ENCODE measurements around the gene CNIH4.

DNA sequence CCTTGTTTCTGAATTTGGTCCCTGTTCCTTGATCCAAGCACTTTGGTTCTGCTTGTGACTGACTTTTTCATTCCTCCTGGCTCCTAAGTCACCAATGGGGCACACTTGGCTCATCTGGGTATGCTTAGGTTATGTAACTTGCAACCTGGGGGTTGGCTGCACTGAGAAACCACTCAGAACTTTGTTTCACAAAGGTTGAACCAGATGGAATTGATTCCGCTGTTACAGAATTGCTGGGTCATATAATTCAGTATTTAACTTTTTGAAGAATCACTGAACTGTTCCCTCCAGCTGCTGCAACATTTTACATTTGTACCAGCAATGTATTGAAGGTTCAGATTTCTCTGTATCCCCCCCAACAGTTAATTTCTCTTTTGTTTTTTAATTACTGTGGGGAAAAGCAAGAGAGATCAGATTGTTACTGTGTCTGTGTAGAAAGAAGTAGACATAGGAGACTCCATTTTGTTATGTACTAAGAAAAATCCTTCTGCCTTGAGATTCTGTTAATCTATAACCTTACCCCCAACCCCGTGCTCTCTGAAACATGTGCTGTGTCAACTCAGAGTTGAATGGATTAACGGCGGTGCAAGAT lies 17.1 kb upstream of the CNIH4 start:
- TF ChIP-seq POLR2A (IDR thresholded peaks at IDR 0.05): no peak
- TF ChIP-seq, protein P1, sequence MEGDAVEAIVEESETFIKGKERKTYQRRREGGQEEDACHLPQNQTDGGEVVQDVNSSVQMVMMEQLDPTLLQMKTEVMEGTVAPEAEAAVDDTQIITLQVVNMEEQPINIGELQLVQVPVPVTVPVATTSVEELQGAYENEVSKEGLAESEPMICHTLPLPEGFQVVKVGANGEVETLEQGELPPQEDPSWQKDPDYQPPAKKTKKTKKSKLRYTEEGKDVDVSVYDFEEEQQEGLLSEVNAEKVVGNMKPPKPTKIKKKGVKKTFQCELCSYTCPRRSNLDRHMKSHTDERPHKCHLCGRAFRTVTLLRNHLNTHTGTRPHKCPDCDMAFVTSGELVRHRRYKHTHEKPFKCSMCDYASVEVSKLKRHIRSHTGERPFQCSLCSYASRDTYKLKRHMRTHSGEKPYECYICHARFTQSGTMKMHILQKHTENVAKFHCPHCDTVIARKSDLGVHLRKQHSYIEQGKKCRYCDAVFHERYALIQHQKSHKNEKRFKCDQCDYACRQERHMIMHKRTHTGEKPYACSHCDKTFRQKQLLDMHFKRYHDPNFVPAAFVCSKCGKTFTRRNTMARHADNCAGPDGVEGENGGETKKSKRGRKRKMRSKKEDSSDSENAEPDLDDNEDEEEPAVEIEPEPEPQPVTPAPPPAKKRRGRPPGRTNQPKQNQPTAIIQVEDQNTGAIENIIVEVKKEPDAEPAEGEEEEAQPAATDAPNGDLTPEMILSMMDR (IDR thresholded peaks at IDR 0.05): no peak

All from right lobe of liver (tissue), 4 donors.